Mononuclear cell (primary cell): ENCODE measurements around the gene TTC33. TPM values are rescaled to one million over a fixed set of nuclear protein-coding genes. Genes with fewer than 3 reads are reported as not detected.
"Not testable (repeated sequence)": the region's sequence is repeated elsewhere in the genome, so short reads cannot be mapped to it uniquely, and the experiment has no call there.

ENCODE experiments used
- H3K27me3 ChIP-seq: 2 replicates; pipeline ENCODE4 v1.6.0; 2011; ENCODE audit warnings: low read length, control low read depth; ENCODE audit not compliant: insufficient read depth
- H3K4me1 ChIP-seq: 2 replicates; pipeline ENCODE4 v1.5.1; 2011; ENCODE audit warnings: mild to moderate bottlenecking, low read length, control low read depth; ENCODE audit not compliant: insufficient read depth
- H3K4me3 ChIP-seq: 2 replicates; pipeline ENCODE4 v1.5.1; 2011; ENCODE audit warnings: mild to moderate bottlenecking, low read length, moderate library complexity
- H3K9me3 ChIP-seq: 2 replicates; pipeline ENCODE4 v1.5.1; 2011; ENCODE audit warnings: low read depth, mild to moderate bottlenecking, control low read depth, low read length
- total RNA-seq: library from RNA; depleted of rRNA; stranded (reverse); fragments of >200 nt; gene quantifications from one replicate; pipeline ENCODE4 v1.2.3, GENCODE V29; 2012

TTC33 gene
- total RNA-seq, 1 donor, result 15.4 TPM

GRCh38 chr5:40646266-40646665, 109.5 kb downstream of the TTC33 start:
- Histone ChIP-seq H3K27me3 (no peaks in the 10 kb centered on the region), H3K4me3 (no peak overlapping the region), H3K9me3 (no peaks in the 10 kb centered on the region), H3K4me1 (peaks cover 26% of the 10 kb centered on the region)

- not testable (repeated sequence) for H3K4me3 ChIP-seq, H3K4me1 ChIP-seq, H3K9me3 ChIP-seq, H3K27me3 ChIP-seq
Observed at GRCh38 chr5:40639531-40639930, 116.2 kb downstream of the TTC33 start.

GRCh38 chr5:40634593-40634992, 121.2 kb downstream of the TTC33 start:
- H3K27me3 ChIP-seq, result no peaks in the 10 kb centered on the region
- no peak overlapping the region for H3K4me3 ChIP-seq
- H3K9me3 ChIP-seq, result no peaks in the 10 kb centered on the region
- peaks cover 6% of the 10 kb centered on the region for H3K4me1 ChIP-seq

- Histone ChIP-seq H3K4me3 (no peak overlapping the region), H3K4me1 (peaks cover 6% of the 10 kb centered on the region), H3K27me3 (no peaks in the 10 kb centered on the region), H3K9me3 (no peaks in the 10 kb centered on the region)
Observed at GRCh38 chr5:40634154-40634553, 121.6 kb downstream of the TTC33 start.

DNA sequence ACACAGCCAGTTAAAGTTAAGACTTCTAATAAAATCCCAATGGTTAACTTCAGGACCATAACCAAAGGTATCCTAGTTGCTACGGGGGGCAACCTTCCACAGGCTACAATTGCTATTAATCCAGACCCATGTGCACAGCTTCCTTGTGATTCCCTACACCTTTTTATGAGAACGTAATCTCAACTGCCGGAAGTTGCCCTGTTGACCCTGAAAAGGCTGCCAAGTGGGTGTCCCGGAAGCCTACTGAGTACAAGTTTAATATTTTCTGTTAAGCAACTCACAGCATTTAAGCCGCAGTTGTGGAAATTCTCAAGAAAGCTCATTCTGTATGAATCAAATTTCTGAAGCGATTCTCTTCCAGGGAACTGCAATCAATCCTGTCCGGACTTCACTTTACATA, 124.5 kb downstream of the TTC33 start:
- Histone ChIP-seq H3K27me3 (no peaks in the 10 kb centered on the region), H3K4me3 (no peak overlapping the region), H3K4me1 (peaks cover 20% of the 10 kb centered on the region), H3K9me3 (no peaks in the 10 kb centered on the region)

- peaks cover 20% of the 10 kb centered on the region for H3K4me1 ChIP-seq
- H3K4me3 ChIP-seq, result no peak overlapping the region
- H3K27me3 ChIP-seq, result no peaks in the 10 kb centered on the region
- no peaks in the 10 kb centered on the region for H3K9me3 ChIP-seq
Observed at GRCh38 chr5:40630126-40630525, 125.6 kb downstream of the TTC33 start.

GRCh38 chr5:40628407-40628806, 127.4 kb downstream of the TTC33 start:
- H3K4me3 ChIP-seq, result no peak overlapping the region
- no peaks in the 10 kb centered on the region for H3K9me3 ChIP-seq
- H3K27me3 ChIP-seq, result no peaks in the 10 kb centered on the region
- H3K4me1 ChIP-seq, result peaks cover 20% of the 10 kb centered on the region

DNA sequence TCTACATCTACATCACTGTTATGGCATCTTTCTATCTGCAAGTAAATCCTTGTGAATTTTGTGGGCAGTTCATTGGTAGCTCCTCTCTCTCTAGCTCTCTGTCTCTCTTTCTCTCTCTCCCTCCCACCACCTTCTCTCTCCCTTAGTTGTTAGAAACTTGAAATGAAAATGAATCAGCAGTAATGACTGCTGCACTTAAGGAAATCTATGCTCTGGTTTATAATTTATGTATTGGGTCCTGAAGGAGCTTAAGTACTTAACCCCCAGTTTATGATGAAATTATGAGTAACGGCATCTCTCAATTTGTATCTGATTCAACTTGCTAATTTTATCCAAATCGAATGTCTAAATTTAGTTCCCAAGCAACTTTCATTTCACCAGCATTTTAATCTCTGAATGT, 128.1 kb downstream of the TTC33 start:
- Histone ChIP-seq H3K27me3 (no peaks in the 10 kb centered on the region), H3K4me3 (no peak overlapping the region), H3K9me3 (no peaks in the 10 kb centered on the region), H3K4me1 (peaks cover 23% of the 10 kb centered on the region)

- Histone ChIP-seq H3K4me1 (peaks cover 31% of the 10 kb centered on the region), H3K9me3 (no peaks in the 10 kb centered on the region), H3K27me3 (no peaks in the 10 kb centered on the region), H3K4me3 (no peak overlapping the region)
Observed at GRCh38 chr5:40626801-40627200, 129.0 kb downstream of the TTC33 start.

DNA sequence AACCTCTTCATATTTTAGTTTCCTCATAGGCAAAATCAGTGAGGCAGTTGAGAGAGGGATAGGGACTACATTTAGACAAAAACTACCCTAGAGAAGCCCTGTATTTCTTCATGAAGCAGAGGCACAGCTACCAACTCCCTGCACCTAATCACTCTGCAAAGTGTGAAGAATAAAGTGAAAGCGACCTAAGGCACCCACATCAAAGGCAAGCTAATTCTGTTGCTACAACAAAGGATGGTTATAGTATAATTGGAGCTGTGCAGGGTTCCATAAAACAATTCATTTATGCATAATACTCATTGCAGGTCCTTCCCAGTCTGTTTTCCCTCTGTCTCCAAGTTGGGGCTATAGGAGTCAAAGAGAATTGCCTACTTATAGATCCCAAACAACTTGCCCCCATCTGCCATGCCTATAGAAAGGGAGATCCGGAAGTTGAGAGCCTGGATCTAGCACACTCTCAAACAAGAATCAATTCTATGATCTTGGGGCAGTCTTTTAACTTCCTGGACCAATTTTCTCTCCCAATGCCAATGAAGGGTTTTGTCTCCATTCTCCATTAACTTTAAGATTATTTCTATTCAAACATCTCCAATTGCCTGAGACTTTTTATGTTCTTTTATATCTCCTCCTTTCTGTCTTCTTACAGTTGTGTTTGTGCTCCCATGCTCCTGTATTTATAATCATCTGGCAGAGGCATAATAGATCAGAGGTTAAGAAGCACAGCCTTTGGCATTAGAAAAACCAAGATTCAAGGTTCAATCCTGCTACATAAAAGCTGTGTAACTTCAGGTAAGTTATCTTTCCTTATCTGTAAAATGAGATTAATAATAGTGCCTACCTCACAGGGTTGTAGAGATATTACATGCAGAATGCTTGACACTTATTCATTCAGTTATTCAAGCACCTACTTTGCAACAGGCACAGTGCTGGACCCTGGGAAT, 132.0 kb downstream of the TTC33 start:
- Histone ChIP-seq H3K4me3 (no peak overlapping the region), H3K27me3 (no peaks in the 10 kb centered on the region), H3K4me1 (peaks cover 24% of the 10 kb centered on the region), H3K9me3 (no peaks in the 10 kb centered on the region)

GRCh38 chr5:40622463-40623252, 133.1 kb downstream of the TTC33 start:
- peaks cover 14% of the 10 kb centered on the region for H3K4me1 ChIP-seq
- H3K27me3 ChIP-seq, result no peaks in the 10 kb centered on the region
- no peaks in the 10 kb centered on the region for H3K9me3 ChIP-seq

GRCh38 chr5:40619421-40619820, 136.3 kb downstream of the TTC33 start:
- Histone ChIP-seq H3K4me3 (no peak overlapping the region), H3K27me3 (no peaks in the 10 kb centered on the region), H3K4me1 (peaks cover 30% of the 10 kb centered on the region), H3K9me3 (no peaks in the 10 kb centered on the region)

More at GRCh38 chr5:40622463-40623252, 133.1 kb downstream of the TTC33 start:
- H3K4me3 ChIP-seq, result no peak overlapping the region

DNA sequence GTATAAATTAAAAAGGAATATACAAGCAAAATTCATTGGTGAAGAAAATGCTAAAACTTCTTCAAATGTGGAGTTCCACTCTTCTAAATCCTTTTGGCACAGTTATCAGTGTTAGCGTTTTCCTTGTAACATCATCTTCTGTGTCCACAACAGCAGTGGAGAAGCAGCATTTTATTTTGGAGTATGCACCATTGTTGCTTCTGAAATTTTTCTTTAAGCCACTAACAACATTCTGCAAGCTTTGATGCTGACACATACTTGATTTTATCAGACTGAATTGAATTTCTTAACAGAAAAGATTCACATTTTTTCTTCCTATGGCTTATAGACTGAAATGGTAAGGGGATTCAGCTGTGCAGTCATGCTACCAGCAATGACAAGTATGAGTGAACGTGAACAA, 136.8 kb downstream of the TTC33 start:
- Histone ChIP-seq H3K4me1 (peaks cover 30% of the 10 kb centered on the region), H3K9me3 (no peaks in the 10 kb centered on the region)

GRCh38 chr5:40616781-40617180, 139.0 kb downstream of the TTC33 start:
- no peaks in the 10 kb centered on the region for H3K9me3 ChIP-seq
- peaks cover 19% of the 10 kb centered on the region for H3K4me1 ChIP-seq
- no peaks in the 10 kb centered on the region for H3K27me3 ChIP-seq
- no peak overlapping the region for H3K4me3 ChIP-seq

More for the DNA sequence above, 136.8 kb downstream of the TTC33 start:
- no peaks in the 10 kb centered on the region for H3K27me3 ChIP-seq
- no peak overlapping the region for H3K4me3 ChIP-seq

- Histone ChIP-seq H3K4me3 (no peak overlapping the region), H3K9me3 (no peaks in the 10 kb centered on the region), H3K27me3 (no peaks in the 10 kb centered on the region), H3K4me1 (peaks cover 18% of the 10 kb centered on the region)
Observed at GRCh38 chr5:40615586-40616170, 140.1 kb downstream of the TTC33 start.
